ENCODE measurements around the gene RNASET2. TPM values are rescaled to one million over a fixed set of nuclear protein-coding genes. Genes with fewer than 3 reads are reported as not detected.
"Not testable (repeated sequence)": the region's sequence is repeated elsewhere in the genome, so short reads cannot be mapped to it uniquely, and the experiment has no call there.

RNASET2 gene
- total and polyA plus RNA-seq, 10 of the 15 experiments (the other 5 are each of a cell fraction or from before 2014, with no cell fraction given) = 5.5 to 225 (median 50.2) TPM

DNA sequence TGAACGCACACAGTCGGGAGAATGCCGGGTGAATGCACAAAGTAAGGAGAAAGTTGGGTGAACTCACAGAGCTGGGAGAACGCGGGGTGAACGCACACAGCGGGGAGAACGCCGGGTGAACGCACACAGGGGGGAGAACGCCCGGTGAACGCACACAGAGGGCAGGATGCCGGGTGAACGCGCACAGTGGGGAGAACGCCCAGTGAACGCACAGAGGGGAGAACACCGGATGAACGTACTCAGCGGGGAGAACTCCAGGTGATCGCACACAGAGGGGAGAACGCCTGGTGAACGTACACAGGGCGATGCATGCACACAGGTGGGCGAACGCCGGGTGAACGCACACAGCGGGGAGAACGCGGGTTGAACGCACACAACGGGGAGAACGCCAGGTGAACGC, 57.4 kb downstream of the RNASET2 start (continued):
- TF ChIP-seq ELK1 (IDR thresholded peaks at IDR 0.05; ENCODE audit: low read depth, low read length) (no peak), RAD51 (IDR thresholded peaks at IDR 0.05) (no peak), ZNF274 (IDR thresholded peaks at IDR 0.05; ENCODE audit: insufficient read depth, insufficient read length) (no peak)

DNA sequence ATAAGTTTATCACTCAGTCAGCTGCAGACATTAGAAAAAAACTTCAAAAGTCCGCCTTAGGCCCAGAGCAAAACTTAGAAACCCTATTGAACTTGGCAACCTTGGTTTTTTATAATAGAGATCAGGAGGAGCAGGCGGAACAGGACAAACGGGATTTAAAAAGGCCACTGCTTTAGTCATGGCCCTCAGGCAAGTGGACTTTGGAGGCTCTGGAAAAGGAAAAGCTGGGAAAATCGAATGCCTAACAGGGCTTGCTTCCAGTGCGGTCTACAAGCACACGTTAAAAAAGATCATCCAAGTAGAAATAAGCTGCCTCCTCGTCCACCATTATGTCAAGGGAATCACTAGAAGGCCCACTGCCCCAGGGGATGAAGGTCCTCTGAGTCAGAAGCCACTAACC, 61.7 kb downstream of the RNASET2 start:
- ATAC-seq; H3K4me1 ChIP-seq (ENCODE audit: control insufficient read depth, insufficient read depth, low read length); H3K9me3 ChIP-seq (replicated peaks; ENCODE audit: control insufficient read depth, insufficient read depth, low read length); RAD21 ChIA-PET (ENCODE audit: unreplicated experiment); H3K9ac ChIP-seq (ENCODE audit: control insufficient read depth, insufficient read depth, low read length); H3K4me2 ChIP-seq (ENCODE audit: control insufficient read depth, insufficient read depth); BruUV-seq (replicated peaks); FAIRE-seq; in situ Hi-C loops (cut with MboI); H2AFZ ChIP-seq (ENCODE audit: control insufficient read depth, low read depth, low read length); H3K36me3 ChIP-seq (ENCODE audit: control insufficient read depth in 2 of 2, insufficient read depth in 2 of 2, low read length in 1 of 2); SMC1A ChIA-PET (ENCODE audit: uncharacterized antibody, unreplicated experiment); H3K79me2 ChIP-seq (ENCODE audit: control insufficient read depth, insufficient read depth, low read length); H4K20me1 ChIP-seq (ENCODE audit: control insufficient read depth, insufficient read depth); H3K27ac ChIP-seq (ENCODE audit: control insufficient read depth, insufficient read depth); DNase-seq (ENCODE audit: low read depth, low spot score); CTCF ChIA-PET; H3K27me3 ChIP-seq (replicated peaks in 1 of 2; ENCODE audit: control insufficient read depth in 2 of 2, insufficient read depth in 2 of 2, low read length in 1 of 2); H3K4me3 ChIP-seq; POLR2A ChIA-PET: not testable (repeated sequence)
- intact Hi-C loops (cut with micrococcal nuclease; ENCODE audit: unreplicated experiment) = loop anchor here (1.0 kb wide), 1 partner anchor 11 kb away; no protein-coding TSS in a partner anchor
- WGBS (ENCODE audit: insufficient coverage, insufficient replicate concordance, low lambda C conversion rate, missing lambda C conversion rate) = 62% methylated on average over 7 of the region's 7 CpGs

DNA sequence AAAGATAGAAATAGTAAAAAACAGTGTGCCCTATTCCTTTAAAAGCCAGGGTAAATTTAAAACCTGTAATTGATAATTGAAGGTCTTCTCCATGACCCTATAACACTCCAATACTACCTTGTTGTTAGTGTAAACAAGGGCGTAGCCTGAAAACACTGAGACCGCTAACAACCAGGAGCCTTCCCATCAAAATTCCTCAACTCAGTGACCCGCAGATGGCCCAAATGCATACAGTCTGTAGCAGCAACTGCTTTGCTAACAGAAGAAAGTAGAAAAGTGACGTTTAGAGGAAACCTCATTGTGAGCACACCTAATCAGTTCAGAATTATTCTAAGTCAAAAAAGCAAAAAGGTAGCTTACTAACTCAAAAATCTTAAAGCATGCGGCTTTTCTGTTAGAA, 63.9 kb downstream of the RNASET2 start:
- POLR2A ChIA-PET = not testable (repeated sequence)

DNA sequence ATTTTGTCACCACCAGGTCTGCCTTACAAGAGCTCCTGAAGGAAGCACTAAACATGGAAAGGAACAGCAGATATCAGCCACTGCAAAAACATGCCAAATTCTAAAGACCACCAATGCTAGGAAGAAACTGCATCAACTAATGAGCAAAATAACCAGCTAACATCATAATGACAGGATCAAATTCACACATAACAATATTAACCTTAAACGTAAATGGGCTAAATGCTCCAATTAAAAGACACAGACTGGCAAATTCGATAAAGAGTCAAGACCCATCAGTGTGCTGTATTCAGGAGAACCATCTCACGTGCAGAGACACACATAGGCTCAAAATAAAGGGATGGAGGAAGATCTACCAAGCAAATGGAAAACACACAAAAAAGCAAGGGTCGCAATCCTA, 69.6 kb downstream of the RNASET2 start:
- H3K4me2 ChIP-seq (ENCODE audit: control insufficient read depth, insufficient read depth); H3K79me2 ChIP-seq (ENCODE audit: control insufficient read depth, insufficient read depth, low read length); H3K27ac ChIP-seq (ENCODE audit: control insufficient read depth, insufficient read depth); CTCF ChIA-PET; intact Hi-C loops (cut with micrococcal nuclease; ENCODE audit: unreplicated experiment); POLR2A ChIA-PET; H3K36me3 ChIP-seq (ENCODE audit: control insufficient read depth in 2 of 2, insufficient read depth in 2 of 2, low read length in 1 of 2); in situ Hi-C loops (cut with MboI); RAD21 ChIA-PET (ENCODE audit: unreplicated experiment); H3K9me3 ChIP-seq (replicated peaks; ENCODE audit: control insufficient read depth, insufficient read depth, low read length); ATAC-seq; H3K4me1 ChIP-seq (ENCODE audit: control insufficient read depth, insufficient read depth, low read length); SMC1A ChIA-PET (ENCODE audit: uncharacterized antibody, unreplicated experiment); DNase-seq (ENCODE audit: low read depth, low spot score); H3K4me3 ChIP-seq; H3K9ac ChIP-seq (ENCODE audit: control insufficient read depth, insufficient read depth, low read length); FAIRE-seq; H2AFZ ChIP-seq (ENCODE audit: control insufficient read depth, low read depth, low read length); H3K27me3 ChIP-seq (replicated peaks in 1 of 2; ENCODE audit: control insufficient read depth in 2 of 2, insufficient read depth in 2 of 2, low read length in 1 of 2); H4K20me1 ChIP-seq (ENCODE audit: control insufficient read depth, insufficient read depth); BruUV-seq (replicated peaks): not testable (repeated sequence)
- WGBS (ENCODE audit: insufficient coverage, insufficient replicate concordance, low lambda C conversion rate, missing lambda C conversion rate) = 61% methylated on average over 4 of the region's 4 CpGs

More for the DNA sequence above, 63.9 kb downstream of the RNASET2 start:
- CTCF ChIA-PET; H3K9ac ChIP-seq (ENCODE audit: control insufficient read depth, insufficient read depth, low read length); BruUV-seq (replicated peaks); DNase-seq (ENCODE audit: low read depth, low spot score); H3K79me2 ChIP-seq (ENCODE audit: control insufficient read depth, insufficient read depth, low read length); FAIRE-seq; H3K27ac ChIP-seq (ENCODE audit: control insufficient read depth, insufficient read depth); H3K9me3 ChIP-seq (replicated peaks; ENCODE audit: control insufficient read depth, insufficient read depth, low read length); H3K27me3 ChIP-seq (replicated peaks in 1 of 2; ENCODE audit: control insufficient read depth in 2 of 2, insufficient read depth in 2 of 2, low read length in 1 of 2); H4K20me1 ChIP-seq (ENCODE audit: control insufficient read depth, insufficient read depth); H3K4me1 ChIP-seq (ENCODE audit: control insufficient read depth, insufficient read depth, low read length); H2AFZ ChIP-seq (ENCODE audit: control insufficient read depth, low read depth, low read length); SMC1A ChIA-PET (ENCODE audit: uncharacterized antibody, unreplicated experiment); H3K4me3 ChIP-seq; H3K4me2 ChIP-seq (ENCODE audit: control insufficient read depth, insufficient read depth); ATAC-seq; H3K36me3 ChIP-seq (ENCODE audit: control insufficient read depth in 2 of 2, insufficient read depth in 2 of 2, low read length in 1 of 2); in situ Hi-C loops (cut with MboI); intact Hi-C loops (cut with micrococcal nuclease; ENCODE audit: unreplicated experiment); RAD21 ChIA-PET (ENCODE audit: unreplicated experiment): not testable (repeated sequence)
- 65% methylated on average over 5 of the region's 5 CpGs for WGBS (ENCODE audit: insufficient coverage, insufficient replicate concordance, low lambda C conversion rate, missing lambda C conversion rate)

Data from GM12878 (cell line).